Osteocyte (in vitro differentiated cells): ENCODE results near the gene LAMB1. TPM values are rescaled to one million over a fixed set of nuclear protein-coding genes. Genes with fewer than 3 reads are reported as not detected.

ENCODE experiments used
- DNase-seq: peaks from one replicate; pipeline ENCODE4 v3.0.0; 2021; ENCODE audit warnings: mixed read lengths; ENCODE audit not compliant: unreplicated experiment; ENCODE audit errors: extremely low spot score
- H3K27ac Mint-ChIP-seq: one replicate; pipeline ENCODE4 v1.8.0; 2021; ENCODE audit warnings: mild to moderate bottlenecking, mixed read lengths; ENCODE audit not compliant: unreplicated experiment
- H3K27me3 Mint-ChIP-seq: one replicate; pipeline ENCODE4 v1.8.0; 2021; ENCODE audit warnings: mixed read lengths; ENCODE audit not compliant: unreplicated experiment
- H3K36me3 Mint-ChIP-seq: one replicate; pipeline ENCODE4 v1.8.0; 2021; ENCODE audit warnings: mixed read lengths; ENCODE audit not compliant: unreplicated experiment
- H3K4me1 Mint-ChIP-seq: one replicate; pipeline ENCODE4 v1.8.0; 2021; ENCODE audit warnings: mixed read lengths; ENCODE audit not compliant: unreplicated experiment
- H3K4me3 Mint-ChIP-seq: one replicate; pipeline ENCODE4 v1.8.0; 2021; ENCODE audit warnings: mild to moderate bottlenecking, moderate library complexity, mixed read lengths; ENCODE audit not compliant: unreplicated experiment
- H3K9me3 Mint-ChIP-seq: one replicate; pipeline ENCODE4 v1.8.0; 2021; ENCODE audit warnings: mixed read lengths; ENCODE audit not compliant: unreplicated experiment
- CTCF ChIP-seq: fragments of 200-600 bp; sonication (generic); IDR thresholded peaks from 2 replicates; pipeline ENCODE4 v1.5.0; 2021; ENCODE audit warnings: antibody characterized with exemption, mild to moderate bottlenecking, moderate library complexity
- total RNA-seq: library from RNA; stranded (reverse); gene quantifications from 2 replicates; pipeline ENCODE4 v1.2.1, GENCODE V29; 2021

Gene LAMB1
- total RNA-seq, 1 donor from 2014 or later, result 1,014 TPM

- H3K27me3 Mint-ChIP-seq, result no peaks in the 10 kb centered on the region
- no peak overlapping the region for H3K27ac Mint-ChIP-seq
- no peak for TF ChIP-seq CTCF
- H3K4me3 Mint-ChIP-seq, result no peak overlapping the region
- no peaks in the 10 kb centered on the region for H3K36me3 Mint-ChIP-seq
- DNase-seq, result no peak
- H3K9me3 Mint-ChIP-seq, result no peaks in the 10 kb centered on the region
- peaks cover 49% of the 10 kb centered on the region for H3K4me1 Mint-ChIP-seq
Observed at GRCh38 chr7:108024538-108024937, 21.6 kb upstream of the LAMB1 start.

GRCh38 chr7:108020585-108020984, 17.6 kb upstream of the LAMB1 start:
- Mint-ChIP-seq H3K4me1 (peaks cover 38% of the 10 kb centered on the region), H3K4me3 (no peak overlapping the region), H3K27ac (no peak overlapping the region), H3K27me3 (no peaks in the 10 kb centered on the region), H3K36me3 (no peaks in the 10 kb centered on the region), H3K9me3 (no peaks in the 10 kb centered on the region)
- TF ChIP-seq CTCF, result no peak
- no peak for DNase-seq

GRCh38 chr7:108018668-108019067, 15.7 kb upstream of the LAMB1 start:
- no peak for DNase-seq
- no peak for TF ChIP-seq CTCF
- no peaks in the 10 kb centered on the region for H3K9me3 Mint-ChIP-seq
- H3K27me3 Mint-ChIP-seq, result no peaks in the 10 kb centered on the region
- H3K27ac Mint-ChIP-seq, result no peak overlapping the region
- no peak overlapping the region for H3K4me3 Mint-ChIP-seq
- no peaks in the 10 kb centered on the region for H3K36me3 Mint-ChIP-seq
- peaks cover 55% of the 10 kb centered on the region for H3K4me1 Mint-ChIP-seq

GRCh38 chr7:108017776-108018151, 14.8 kb upstream of the LAMB1 start:
- H3K4me1 Mint-ChIP-seq, result peaks cover 56% of the 10 kb centered on the region
- TF ChIP-seq CTCF, result no peak

GRCh38 chr7:108016841-108017775, 14.1 kb upstream of the LAMB1 start:
- no peaks in the 10 kb centered on the region for H3K9me3 Mint-ChIP-seq
- H3K27ac Mint-ChIP-seq, result peak overlapping the region; percentile 86
- DNase-seq, result no peak
- peaks cover 52% of the 10 kb centered on the region for H3K4me1 Mint-ChIP-seq
- no peaks in the 10 kb centered on the region for H3K27me3 Mint-ChIP-seq
- peak; percentile 59 for TF ChIP-seq CTCF
- no peaks in the 10 kb centered on the region for H3K36me3 Mint-ChIP-seq
- H3K4me3 Mint-ChIP-seq, result no peak overlapping the region

More at GRCh38 chr7:108017776-108018151, 14.8 kb upstream of the LAMB1 start:
- H3K36me3 Mint-ChIP-seq, result no peaks in the 10 kb centered on the region
- DNase-seq, result no peak
- H3K27me3 Mint-ChIP-seq, result no peaks in the 10 kb centered on the region
- H3K27ac Mint-ChIP-seq, result no peak overlapping the region
- no peak overlapping the region for H3K4me3 Mint-ChIP-seq
- H3K9me3 Mint-ChIP-seq, result no peaks in the 10 kb centered on the region
